Colonic mucosa (tissue), 4 donors: ENCODE results near the gene CHSY3. TPM values are rescaled to one million over a fixed set of nuclear protein-coding genes. Genes with fewer than 3 reads are reported as not detected.

Experiments
- DNase-seq: peaks from one replicate; pipeline ENCODE4 v3.0.0-alpha.2; 2020
- H3K27ac ChIP-seq: fragments of 200-600 bp; one replicate; pipeline ENCODE4 v1.8.0; 2021
- H3K27me3 ChIP-seq: fragments of 200-600 bp; one replicate; pipeline ENCODE4 v1.8.0; 2021
- H3K36me3 ChIP-seq: fragments of 200-600 bp; one replicate; pipeline ENCODE4 v1.8.0; 2021
- H3K4me1 ChIP-seq: fragments of 200-600 bp; one replicate; pipeline ENCODE4 v1.8.0; 2021; ENCODE audit warnings: mild to moderate bottlenecking
- H3K4me3 ChIP-seq: fragments of 200-600 bp; one replicate; pipeline ENCODE4 v1.8.0; 2021
- H3K9ac ChIP-seq, 2 donors: one replicate each; pipeline ENCODE4 v1.7.0; 2013; ENCODE audit warnings: control low read depth in 2 of 2, low read depth in 2 of 2, low read length in 2 of 2
- H3K9me3 ChIP-seq: fragments of 200-600 bp; one replicate; pipeline ENCODE4 v1.8.0; 2021
- intact Hi-C: fragments of 100-400 bp; cut with DNase I; formaldehyde crosslinking; loops from one replicate; pipeline ENCODE4 v1.14.1; 2022
- total RNA-seq, 2 donors: library from RNA; stranded (reverse); fragmentation: NEBNext Ultra II Directional in 1 of 2; extraction: Animal tissue kit (Norgen Biotek cat#: 25700) in 1 of 2; gene quantifications; one replicate each; pipeline ENCODE4 v1.2.1, GENCODE V29; 2021
- TF ChIP-seq, protein P1 (sequence below): fragments of 200-600 bp; IDR thresholded peaks from one replicate; pipeline ENCODE4 v1.8.0; 2022; ENCODE audit warnings: antibody characterized with exemption, mild to moderate bottlenecking
- donor health status: healthy.
- donor health status: DM: no; HTN: no; CAD: no.
- donor health status: DM: no; HTN: no; CAD: no.

The CHSY3 gene
- total RNA-seq, 2 donors from 2014 or later = 0.42 to 0.99 TPM

- Histone ChIP-seq H3K36me3 (no peaks in the 10 kb centered on the region), H3K4me3 (no peak overlapping the region), H3K9ac (no peak overlapping the region), H3K4me1 (no peaks in the 10 kb centered on the region), H3K27me3 (no peaks in the 10 kb centered on the region), H3K9me3 (no peaks in the 10 kb centered on the region), H3K27ac (no peak overlapping the region)
- DNase-seq = no peak
- intact Hi-C loops = no loop called here
- TF ChIP-seq, protein P1, sequence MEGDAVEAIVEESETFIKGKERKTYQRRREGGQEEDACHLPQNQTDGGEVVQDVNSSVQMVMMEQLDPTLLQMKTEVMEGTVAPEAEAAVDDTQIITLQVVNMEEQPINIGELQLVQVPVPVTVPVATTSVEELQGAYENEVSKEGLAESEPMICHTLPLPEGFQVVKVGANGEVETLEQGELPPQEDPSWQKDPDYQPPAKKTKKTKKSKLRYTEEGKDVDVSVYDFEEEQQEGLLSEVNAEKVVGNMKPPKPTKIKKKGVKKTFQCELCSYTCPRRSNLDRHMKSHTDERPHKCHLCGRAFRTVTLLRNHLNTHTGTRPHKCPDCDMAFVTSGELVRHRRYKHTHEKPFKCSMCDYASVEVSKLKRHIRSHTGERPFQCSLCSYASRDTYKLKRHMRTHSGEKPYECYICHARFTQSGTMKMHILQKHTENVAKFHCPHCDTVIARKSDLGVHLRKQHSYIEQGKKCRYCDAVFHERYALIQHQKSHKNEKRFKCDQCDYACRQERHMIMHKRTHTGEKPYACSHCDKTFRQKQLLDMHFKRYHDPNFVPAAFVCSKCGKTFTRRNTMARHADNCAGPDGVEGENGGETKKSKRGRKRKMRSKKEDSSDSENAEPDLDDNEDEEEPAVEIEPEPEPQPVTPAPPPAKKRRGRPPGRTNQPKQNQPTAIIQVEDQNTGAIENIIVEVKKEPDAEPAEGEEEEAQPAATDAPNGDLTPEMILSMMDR = no peak
These were observed 41.6 kb downstream of the CHSY3 start for GRCh38 chr5:129945774-129946270.

DNA sequence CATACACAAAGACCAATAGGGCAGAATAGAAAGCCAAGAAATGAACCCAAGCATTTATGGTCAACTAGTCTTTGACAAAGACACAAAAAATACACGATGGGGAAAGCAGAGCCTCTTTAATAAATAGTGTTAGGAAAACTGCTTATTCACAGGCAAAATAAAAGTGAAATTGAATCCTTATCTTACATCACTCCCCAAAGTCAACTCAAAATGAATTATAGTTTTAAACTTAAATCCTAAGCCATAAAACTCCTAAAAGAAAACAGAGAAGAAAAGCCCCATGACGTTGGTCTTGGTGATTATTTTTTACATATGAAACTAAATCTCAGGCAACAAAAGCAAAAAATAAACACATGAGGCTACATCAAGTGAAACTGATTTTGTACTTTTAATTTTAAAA, 46.8 kb downstream of the CHSY3 start:
- H3K36me3 ChIP-seq = no peaks in the 10 kb centered on the region
- intact Hi-C loops = no loop called here

DNA sequence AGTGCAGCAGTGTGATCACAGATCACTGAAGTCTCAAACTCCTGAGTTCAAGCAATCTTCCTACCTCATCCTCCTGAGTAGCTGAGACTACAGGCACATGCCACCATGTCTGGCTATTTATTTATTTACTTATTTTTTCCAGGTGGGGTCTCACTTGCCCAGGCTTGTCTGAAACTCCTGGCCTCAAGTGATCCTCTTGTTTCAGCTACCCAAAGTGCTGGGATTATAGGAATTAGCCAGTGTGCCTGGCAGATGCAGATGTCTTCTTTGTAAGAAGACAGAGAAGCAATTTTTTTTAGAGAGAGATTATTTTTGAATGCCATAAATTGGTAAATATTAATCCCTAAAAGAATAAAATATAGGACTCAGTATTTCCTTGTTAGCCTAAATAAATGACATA, 54.3 kb downstream of the CHSY3 start:
- no peak for DNase-seq
- Histone ChIP-seq H3K27me3 (no peaks in the 10 kb centered on the region), H3K9ac (no peak overlapping the region), H3K9me3 (no peaks in the 10 kb centered on the region), H3K4me1 (no peaks in the 10 kb centered on the region), H3K4me3 (no peak overlapping the region), H3K27ac (no peak overlapping the region), H3K36me3 (no peaks in the 10 kb centered on the region)
- intact Hi-C loops = no loop called here
- TF ChIP-seq, protein P1 = no peak

More for the DNA sequence above, 46.8 kb downstream of the CHSY3 start:
- no peak overlapping the region for H3K9ac ChIP-seq
- no peak overlapping the region for H3K27ac ChIP-seq
- TF ChIP-seq, protein P1 = no peak
- DNase-seq = no peak
- H3K4me3 ChIP-seq = no peak overlapping the region
- no peaks in the 10 kb centered on the region for H3K4me1 ChIP-seq
- H3K9me3 ChIP-seq = no peaks in the 10 kb centered on the region
- no peaks in the 10 kb centered on the region for H3K27me3 ChIP-seq

GRCh38 chr5:129960831-129961230, 56.6 kb downstream of the CHSY3 start:
- no peak for DNase-seq
- Histone ChIP-seq H3K4me3 (no peak overlapping the region), H3K9me3 (no peaks in the 10 kb centered on the region), H3K9ac (no peak overlapping the region), H3K27me3 (no peaks in the 10 kb centered on the region), H3K36me3 (no peaks in the 10 kb centered on the region), H3K4me1 (no peaks in the 10 kb centered on the region), H3K27ac (no peak overlapping the region)
- intact Hi-C loops = no loop called here
- TF ChIP-seq, protein P1 = no peak

GRCh38 chr5:129962506-129962905, 58.2 kb downstream of the CHSY3 start:
- Histone ChIP-seq H3K9ac (no peak overlapping the region), H3K27ac (no peak overlapping the region), H3K9me3 (no peaks in the 10 kb centered on the region), H3K27me3 (no peaks in the 10 kb centered on the region), H3K36me3 (no peaks in the 10 kb centered on the region), H3K4me3 (no peak overlapping the region), H3K4me1 (no peaks in the 10 kb centered on the region)
- intact Hi-C loops = no loop called here
- TF ChIP-seq, protein P1 = no peak
- DNase-seq = no peak

- Histone ChIP-seq H3K36me3 (no peaks in the 10 kb centered on the region), H3K9me3 (no peaks in the 10 kb centered on the region), H3K4me1 (no peaks in the 10 kb centered on the region), H3K27ac (no peak overlapping the region), H3K27me3 (no peaks in the 10 kb centered on the region), H3K4me3 (no peak overlapping the region), H3K9ac (no peak overlapping the region)
- intact Hi-C loops = no loop called here
- TF ChIP-seq, protein P1 = no peak
- no peak for DNase-seq
These were observed 59.1 kb downstream of the CHSY3 start for GRCh38 chr5:129963359-129963758.
